ENCODE data around the gene TSPAN32. TPM values are rescaled to one million over a fixed set of nuclear protein-coding genes. Genes with fewer than 3 reads are reported as not detected.

Gene TSPAN32
- total RNA-seq, 1 experiment from 2014 or later, result not detected

DNA sequence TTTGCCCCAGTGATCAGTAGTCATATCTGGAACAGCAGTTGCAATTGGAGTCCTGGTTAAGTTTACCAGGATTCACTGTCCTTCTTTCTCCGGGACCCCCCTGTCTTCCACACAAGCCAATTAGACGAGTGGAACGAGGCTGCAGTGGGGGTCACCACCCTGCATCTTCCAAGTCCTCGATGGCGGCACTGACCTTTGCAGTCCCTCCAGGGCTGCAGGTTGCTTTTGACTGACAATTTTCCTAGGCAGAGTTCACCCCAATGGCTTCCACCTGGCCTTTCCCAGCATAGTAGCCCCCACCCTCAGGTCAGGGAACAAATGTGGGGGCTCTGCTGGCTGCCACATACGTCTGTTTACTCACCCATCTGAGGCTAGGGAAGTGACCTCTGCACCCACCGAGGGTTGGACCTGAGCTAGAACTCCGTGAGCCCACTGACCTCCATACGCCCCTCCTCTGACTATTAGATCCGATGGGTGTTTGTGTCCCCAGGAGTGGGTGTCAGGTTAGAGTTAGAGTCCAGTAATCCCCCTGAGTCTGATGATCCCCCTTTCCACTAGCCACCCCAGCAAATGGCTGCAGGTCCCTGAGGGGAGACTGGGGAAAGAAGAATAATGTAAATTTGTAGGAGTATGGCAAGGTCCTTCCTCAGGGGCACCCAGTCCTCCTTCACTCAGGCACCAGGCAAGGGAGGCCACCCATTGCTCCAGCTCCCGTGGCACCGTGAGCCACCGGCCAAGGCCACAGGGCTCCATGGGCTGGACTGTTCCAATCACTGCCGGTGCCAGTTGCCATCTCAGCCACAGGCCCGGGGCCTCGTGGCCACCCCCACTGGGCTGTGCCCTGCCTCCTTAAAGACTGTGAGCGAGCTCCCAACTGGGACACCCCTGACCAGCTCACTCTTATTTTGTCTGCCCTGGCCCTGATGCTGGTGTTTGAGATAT is 5.6 kb upstream of the TSPAN32 start:
- ChIA-PET RAD21 (ENCODE audit: low non-redundant PET in 1 of 2, low total read pairs in 2 of 2, uncharacterized antibody in 2 of 2, unreplicated experiment in 2 of 2) (no interaction called here), POLR2A (no interaction called here), CTCF (no interaction called here)
- Histone ChIP-seq H3K4me3 (replicated peaks in 1 of 2; ENCODE audit: low read depth in 1 of 2, low read length in 2 of 2) (no peak overlapping the region), H3K9me3 (ENCODE audit: control insufficient read depth in 1 of 2, insufficient read depth in 1 of 2, low read depth in 1 of 2, low read length in 2 of 2) (no peaks in the 10 kb centered on the region), H4K20me1 (ENCODE audit: insufficient read depth) (no peaks in the 10 kb centered on the region), H3K36me3 (ENCODE audit: control insufficient read depth in 1 of 2, insufficient read depth in 2 of 2, low read length in 2 of 2) (no peaks in the 10 kb centered on the region), H2AFZ (ENCODE audit: low read depth, low read length, poor library complexity, severe bottlenecking) (no peak overlapping the region), H3K4me1 (ENCODE audit: control insufficient read depth in 1 of 2, insufficient read depth in 2 of 2, low read length in 2 of 2) (no peaks in the 10 kb centered on the region), H3K27me3 (ENCODE audit: insufficient read depth, low read length) (no peaks in the 10 kb centered on the region), H3K9ac (ENCODE audit: low read length) (no peak overlapping the region), H3K27ac (ENCODE audit: low read depth, low read length) (no peak overlapping the region), H3K4me2 (ENCODE audit: low read length) (no peak overlapping the region), H3K9me2 (ENCODE audit: insufficient read depth) (no peaks in the 10 kb centered on the region), H3K79me2 (ENCODE audit: insufficient read depth, low read length) (no peaks in the 10 kb centered on the region)
- no TSS peak for BruUV-seq (replicated peaks)
- intact Hi-C loops (cut with micrococcal nuclease), result no loop called here
- DNase-seq (ENCODE audit: low read depth, low spot score) (no peak), ATAC-seq (no peak)
- TF ChIP-seq ZNF274 (IDR thresholded peaks at IDR 0.05; ENCODE audit: low read depth, low read length) (no peak), CEBPB (IDR thresholded peaks at IDR 0.05; ENCODE audit: low read depth) (no peak), EGR1 (IDR thresholded peaks at IDR 0.05; ENCODE audit: low read depth) (no peak), JUND (IDR thresholded peaks at IDR 0.05) (no peak), FOSL1 (IDR thresholded peaks at IDR 0.05; ENCODE audit: low read depth) (no peak), SIN3A (IDR thresholded peaks at IDR 0.05; ENCODE audit: low read depth) (no peak), TCF7L2 (IDR thresholded peaks at IDR 0.05; ENCODE audit: borderline replicate concordance, extremely low read depth, insufficient read depth, insufficient read length) (no peak), POLR2A (IDR thresholded peaks at IDR 0.05; ENCODE audit: borderline replicate concordance, extremely low read depth, insufficient read depth, insufficient read length) (no peak), REST (IDR thresholded peaks at IDR 0.05; ENCODE audit: low read depth) (no peak), POLR2AphosphoS5 (IDR thresholded peaks at IDR 0.05; ENCODE audit: low read depth, low read length) (no peak), SP1 (IDR thresholded peaks at IDR 0.05; ENCODE audit: low read depth) (no peak)
- TF ChIP-seq, protein P1, sequence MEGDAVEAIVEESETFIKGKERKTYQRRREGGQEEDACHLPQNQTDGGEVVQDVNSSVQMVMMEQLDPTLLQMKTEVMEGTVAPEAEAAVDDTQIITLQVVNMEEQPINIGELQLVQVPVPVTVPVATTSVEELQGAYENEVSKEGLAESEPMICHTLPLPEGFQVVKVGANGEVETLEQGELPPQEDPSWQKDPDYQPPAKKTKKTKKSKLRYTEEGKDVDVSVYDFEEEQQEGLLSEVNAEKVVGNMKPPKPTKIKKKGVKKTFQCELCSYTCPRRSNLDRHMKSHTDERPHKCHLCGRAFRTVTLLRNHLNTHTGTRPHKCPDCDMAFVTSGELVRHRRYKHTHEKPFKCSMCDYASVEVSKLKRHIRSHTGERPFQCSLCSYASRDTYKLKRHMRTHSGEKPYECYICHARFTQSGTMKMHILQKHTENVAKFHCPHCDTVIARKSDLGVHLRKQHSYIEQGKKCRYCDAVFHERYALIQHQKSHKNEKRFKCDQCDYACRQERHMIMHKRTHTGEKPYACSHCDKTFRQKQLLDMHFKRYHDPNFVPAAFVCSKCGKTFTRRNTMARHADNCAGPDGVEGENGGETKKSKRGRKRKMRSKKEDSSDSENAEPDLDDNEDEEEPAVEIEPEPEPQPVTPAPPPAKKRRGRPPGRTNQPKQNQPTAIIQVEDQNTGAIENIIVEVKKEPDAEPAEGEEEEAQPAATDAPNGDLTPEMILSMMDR (IDR thresholded peaks at IDR 0.05 in 2 of 3, conservative IDR thresholded peaks at IDR 0.05 in 1 of 3; ENCODE audit: borderline replicate concordance in 1 of 3, insufficient read depth in 1 of 3, low read depth in 2 of 3, low read length in 2 of 3), result no peak
- TF ChIP-seq, protein P2, sequence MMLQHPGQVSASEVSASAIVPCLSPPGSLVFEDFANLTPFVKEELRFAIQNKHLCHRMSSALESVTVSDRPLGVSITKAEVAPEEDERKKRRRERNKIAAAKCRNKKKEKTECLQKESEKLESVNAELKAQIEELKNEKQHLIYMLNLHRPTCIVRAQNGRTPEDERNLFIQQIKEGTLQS (IDR thresholded peaks at IDR 0.05), result no peak

Data from HCT116 (cell line).